Activated effector memory CD4-positive, alpha-beta T cell treated with Interleukin-2 at 50 U/mL for 16 hours (primary cell): ENCODE data around the gene ANKS1B.

ENCODE experiments used
- DNase-seq: peaks from one replicate; pipeline ENCODE4 v3.0.0-alpha.2; 2020

The ANKS1B gene

GRCh38 chr12:99097171-99097570, 887.6 kb downstream of the ANKS1B start:
- no peak for DNase-seq

GRCh38 chr12:99093166-99093565, 891.6 kb downstream of the ANKS1B start:
- DNase-seq, result no peak

GRCh38 chr12:99092100-99092851, 892.5 kb downstream of the ANKS1B start:
- no peak for DNase-seq

- DNase-seq, result no peak
Observed at GRCh38 chr12:99087278-99087677, 897.5 kb downstream of the ANKS1B start.

- DNase-seq, result no peak
Observed at GRCh38 chr12:99079811-99080210, 904.9 kb downstream of the ANKS1B start.

- DNase-seq, result no peak
Observed at GRCh38 chr12:99068993-99069747, 915.6 kb downstream of the ANKS1B start.

GRCh38 chr12:99067171-99067785, 917.5 kb downstream of the ANKS1B start:
- no peak for DNase-seq

GRCh38 chr12:99066726-99067125, 918.0 kb downstream of the ANKS1B start:
- no peak for DNase-seq

GRCh38 chr12:99063182-99063581, 921.6 kb downstream of the ANKS1B start:
- no peak for DNase-seq

- no peak for DNase-seq
Observed at GRCh38 chr12:99059824-99060511, 924.8 kb downstream of the ANKS1B start.

GRCh38 chr12:99057670-99058069, 927.1 kb downstream of the ANKS1B start:
- DNase-seq, result no peak

GRCh38 chr12:99056186-99056585, 928.5 kb downstream of the ANKS1B start:
- DNase-seq, result no peak

GRCh38 chr12:99055299-99055698, 929.4 kb downstream of the ANKS1B start:
- DNase-seq, result no peak

- no peak for DNase-seq
Observed at GRCh38 chr12:99054601-99055128, 930.1 kb downstream of the ANKS1B start.

- no peak for DNase-seq
Observed at GRCh38 chr12:99053616-99054362, 930.9 kb downstream of the ANKS1B start.

- DNase-seq, result no peak
Observed at GRCh38 chr12:99049774-99050173, 935.0 kb downstream of the ANKS1B start.

GRCh38 chr12:99045158-99045557, 939.6 kb downstream of the ANKS1B start:
- no peak for DNase-seq

- no peak for DNase-seq
Observed at GRCh38 chr12:99043319-99043914, 941.3 kb downstream of the ANKS1B start.

- no peak for DNase-seq
Observed at GRCh38 chr12:99042226-99042625, 942.5 kb downstream of the ANKS1B start.

GRCh38 chr12:99039367-99040120, 945.2 kb downstream of the ANKS1B start:
- no peak for DNase-seq

- no peak for DNase-seq
Observed at GRCh38 chr12:99036566-99036965, 948.2 kb downstream of the ANKS1B start.
